DMS53 (cell line): ENCODE measurements around the gene CTSC.
"Not testable (repeated sequence)": the region's sequence is repeated elsewhere in the genome, so short reads cannot be mapped to it uniquely, and the experiment has no call there.

Experiments
- DNase-seq: peaks from one replicate; lab custom pipeline; 2025; lab: John Stamatoyannopoulos, UW

The CTSC gene

GRCh38 chr11:88352139-88352538, 14.6 kb upstream of the CTSC start:
- DNase-seq = no peak

GRCh38 chr11:88348870-88349269, 11.3 kb upstream of the CTSC start:
- DNase-seq = no peak

GRCh38 chr11:88345949-88346348, 8.4 kb upstream of the CTSC start:
- no peak for DNase-seq

GRCh38 chr11:88345408-88345807, 7.9 kb upstream of the CTSC start:
- DNase-seq = no peak

GRCh38 chr11:88344869-88345268, 7.3 kb upstream of the CTSC start:
- DNase-seq = no peak

GRCh38 chr11:88341522-88342251, 4.2 kb upstream of the CTSC start:
- peak; percentile 28 for DNase-seq

GRCh38 chr11:88340366-88340935, 2.9 kb upstream of the CTSC start:
- no peak for DNase-seq

- peak; percentile 88 for DNase-seq
These were observed 592 bp upstream of the CTSC start for GRCh38 chr11:88337987-88338668.

- no peak for DNase-seq
These were observed 2.3 kb downstream of the CTSC start for GRCh38 chr11:88335284-88335683.

GRCh38 chr11:88333862-88334261, 3.7 kb downstream of the CTSC start:
- DNase-seq = no peak

GRCh38 chr11:88332851-88333250, 4.7 kb downstream of the CTSC start:
- no peak for DNase-seq

GRCh38 chr11:88330826-88331428, 6.6 kb downstream of the CTSC start:
- DNase-seq = no peak

- DNase-seq = no peak
These were observed 7.8 kb downstream of the CTSC start for GRCh38 chr11:88329563-88330250.

- DNase-seq = no peak
These were observed 9.9 kb downstream of the CTSC start for GRCh38 chr11:88327462-88328143.

- DNase-seq = no peak
These were observed 10.5 kb downstream of the CTSC start for GRCh38 chr11:88327061-88327460.

- DNase-seq = no peak
These were observed 11.4 kb downstream of the CTSC start for GRCh38 chr11:88326099-88326498.

- DNase-seq = no peak
These were observed 12.8 kb downstream of the CTSC start for GRCh38 chr11:88324562-88325345.

- not testable (repeated sequence) for DNase-seq
These were observed 14.7 kb downstream of the CTSC start for GRCh38 chr11:88322881-88323280.

GRCh38 chr11:88321412-88321811, 16.1 kb downstream of the CTSC start:
- not testable (repeated sequence) for DNase-seq

- DNase-seq = no peak
These were observed 17.4 kb downstream of the CTSC start for GRCh38 chr11:88320149-88320559.

GRCh38 chr11:88318017-88318416, 19.5 kb downstream of the CTSC start:
- no peak for DNase-seq
